Endothelial cell of umbilical vein (primary cell): ENCODE measurements around the gene BABAM2. TPM values are rescaled to one million over a fixed set of nuclear protein-coding genes. Genes with fewer than 3 reads are reported as not detected.

Experiments
- BruUV-seq: library from RNA; stranded (reverse); fragments of 400-500 nt; replicated peaks from 2 replicates; lab custom pipeline; 2021; lab: Mats Ljungman, UMichigan
- CTCF ChIA-PET: fragments of 300-600, 350-600 bp; sonication (Branson Sonifier 250); formaldehyde crosslinking; loops from one replicate; lab custom pipeline; 2021; ENCODE audit warnings: antibody characterized with exemption, inconsistent platforms; lab: Charles Lee
- POLR2A ChIA-PET: fragments of 300-600, 350-600 bp; sonication (Branson Sonifier 250); formaldehyde crosslinking; loops from one replicate; lab custom pipeline; 2021; ENCODE audit warnings: antibody characterized with exemption, inconsistent platforms; lab: Charles Lee
- DNase-seq: peaks from one replicate; pipeline ENCODE4 v3.0.0-alpha.2; 2011; ENCODE audit warnings: low read depth, low spot score
- FAIRE-seq: peaks from 2 replicates; lab custom pipeline; 2011; peaks lifted over from hg19 to GRCh38; lab: Jason Lieb, UNC
- H2AFZ ChIP-seq: 2 replicates; pipeline ENCODE4 v1.6.0; 2012; ENCODE audit warnings: low read depth, low read length, control low read depth, inconsistent platforms
- H3K27ac ChIP-seq: 2 replicates; pipeline ENCODE4 v1.5.1; 2011; ENCODE audit warnings: low read depth, mild to moderate bottlenecking, control low read depth, low read length, moderate library complexity; ENCODE audit not compliant: insufficient read depth
- H3K27me3 ChIP-seq, 2 experiments: 2 replicates each; pipeline versions ENCODE4 v1.6.0 to v1.6.1; 2011; ENCODE audit warnings: low read length in 2 of 2, mixed read lengths in 1 of 2; ENCODE audit not compliant: control insufficient read depth in 2 of 2, insufficient read depth in 2 of 2
- H3K36me3 ChIP-seq, 2 experiments: 2 replicates in 1 of 2; 3 replicates in 1 of 2; pipeline ENCODE4 v1.5.1; 2011; ENCODE audit warnings: low read length in 2 of 2, mild to moderate bottlenecking in 1 of 2, moderate library complexity in 1 of 2; ENCODE audit not compliant: control insufficient read depth in 2 of 2, insufficient read depth in 2 of 2; ENCODE audit errors: extremely low read depth in 1 of 2
- H3K4me1 ChIP-seq: 3 replicates; pipeline ENCODE4 v1.5.1; 2011; ENCODE audit warnings: mild to moderate bottlenecking, low read length; ENCODE audit not compliant: control insufficient read depth, insufficient read depth; ENCODE audit errors: extremely low read depth
- H3K4me2 ChIP-seq: 2 replicates; pipeline ENCODE4 v1.6.1; 2011; ENCODE audit warnings: low read length, control low read depth, mixed read lengths; ENCODE audit not compliant: insufficient read depth
- H3K4me3 ChIP-seq, 3 experiments: fragments of 200-600 bp in 1 of 3; sonication (generic), shearing (Covaris generic) in 1 of 3; replicated peaks in 1 of 3; 2 replicates each; pipeline ENCODE4 v1.5.1; 2011 to 2016; ENCODE audit warnings: control low read depth in 3 of 3, low read length in 3 of 3, mild to moderate bottlenecking in 2 of 3, inconsistent platforms in 1 of 3, low read depth in 1 of 3, moderate library complexity in 1 of 3; ENCODE audit not compliant: insufficient read depth in 1 of 3
- H3K79me2 ChIP-seq: 2 replicates; pipeline ENCODE4 v1.6.0; 2012; ENCODE audit warnings: low read length, inconsistent platforms; ENCODE audit not compliant: control insufficient read depth, insufficient read depth
- H3K9ac ChIP-seq: replicated peaks from 2 replicates; pipeline ENCODE3; 2011; ENCODE audit warnings: low read length, control low read depth; ENCODE audit not compliant: insufficient read depth; ENCODE audit errors: extremely low read depth
- H3K9me1 ChIP-seq: replicated peaks from 3 replicates; pipeline ENCODE4 v1.6.0; 2011; ENCODE audit warnings: mild to moderate bottlenecking, low read length; ENCODE audit not compliant: control insufficient read depth, insufficient read depth; ENCODE audit errors: extremely low read depth
- H3K9me3 ChIP-seq: replicated peaks from 2 replicates; pipeline ENCODE4 v1.5.1; 2012; ENCODE audit warnings: low read length, inconsistent platforms; ENCODE audit not compliant: control insufficient read depth, insufficient read depth
- H4K20me1 ChIP-seq: replicated peaks from 2 replicates; pipeline ENCODE3; 2011; ENCODE audit warnings: mild to moderate bottlenecking, low read length; ENCODE audit not compliant: control insufficient read depth, insufficient read depth; ENCODE audit errors: extremely low read depth
- FOS ChIP-seq: IDR thresholded peaks from 2 replicates; pipeline ENCODE4 v1.6.1; 2011; ENCODE audit warnings: mild to moderate bottlenecking, low read length, moderate library complexity, borderline replicate concordance; ENCODE audit not compliant: insufficient read depth
- JUN ChIP-seq: IDR thresholded peaks from 2 replicates; pipeline ENCODE4 v1.6.1; 2011; ENCODE audit warnings: borderline replicate concordance, low read depth; ENCODE audit not compliant: insufficient read length, insufficient read depth
- MYC ChIP-seq: IDR thresholded peaks from one replicate; pipeline ENCODE4 v1.6.1; 2011; ENCODE audit warnings: mild to moderate bottlenecking, low read depth, low read length
- POLR2A ChIP-seq: IDR thresholded peaks from 2 replicates; pipeline ENCODE4 v1.6.1; 2012; ENCODE audit warnings: low read depth, mild to moderate bottlenecking, control low read depth, low read length
- POLR2AphosphoS5 ChIP-seq: IDR thresholded peaks from 2 replicates; pipeline ENCODE4 v1.6.1; 2012; ENCODE audit warnings: low read depth, mild to moderate bottlenecking, control low read depth, low read length, moderate library complexity; ENCODE audit not compliant: insufficient read depth
- dilution Hi-C: fragments of 300-500 bp; cut with MboI; formaldehyde crosslinking; loops from one replicate; pipeline ENCODE4 v1.15.0; 2019; ENCODE audit warnings: low sequenced_read_pairs; ENCODE audit not compliant: extremely low pct_ligation_motif_present
- intact Hi-C: fragments of 100-400 bp; cut with micrococcal nuclease; formaldehyde crosslinking; loops from one replicate; pipeline ENCODE4 v1.10.0; 2022
- polyA plus RNA-seq, 4 experiments: library from polyadenylated mRNA; depleted of rRNA in 3 of 4; stranded (reverse) in 3 of 4; unstranded in 1 of 4; fragments of >200 nt; gene quantifications; 2 replicates each; pipeline versions ENCODE4 v1.2.1 to v1.2.3, GENCODE V29; 2011 to 2012; ENCODE audit warnings: missing spikeins in 1 of 4
- total RNA-seq: library from RNA; stranded (reverse); gene quantifications from 2 replicates; pipeline ENCODE4 v1.2.3, GENCODE V29; 2021
- TF ChIP-seq, protein P1 (sequence below), 2 donors: IDR thresholded peaks; 1 replicate in 1 of 2; 2 replicates in 1 of 2; pipeline ENCODE4 v1.5.1; 2011; ENCODE audit warnings: low read length in 2 of 2, mild to moderate bottlenecking in 2 of 2, moderate library complexity in 2 of 2, control low read depth in 1 of 2, inconsistent platforms in 1 of 2, low read depth in 1 of 2; ENCODE audit not compliant: insufficient read depth in 1 of 2; ENCODE audit errors: extremely low read depth in 1 of 2
- TF ChIP-seq, protein P2 (sequence below): IDR thresholded peaks from 2 replicates; pipeline ENCODE4 v1.6.1; 2011; ENCODE audit not compliant: insufficient read depth, insufficient read length

BABAM2 gene
- total and polyA plus RNA-seq, 2 donors (not counting 3 experiments of a cell fraction or from before 2014, with no cell fraction given): 19.9 to 27.6 TPM

DNA sequence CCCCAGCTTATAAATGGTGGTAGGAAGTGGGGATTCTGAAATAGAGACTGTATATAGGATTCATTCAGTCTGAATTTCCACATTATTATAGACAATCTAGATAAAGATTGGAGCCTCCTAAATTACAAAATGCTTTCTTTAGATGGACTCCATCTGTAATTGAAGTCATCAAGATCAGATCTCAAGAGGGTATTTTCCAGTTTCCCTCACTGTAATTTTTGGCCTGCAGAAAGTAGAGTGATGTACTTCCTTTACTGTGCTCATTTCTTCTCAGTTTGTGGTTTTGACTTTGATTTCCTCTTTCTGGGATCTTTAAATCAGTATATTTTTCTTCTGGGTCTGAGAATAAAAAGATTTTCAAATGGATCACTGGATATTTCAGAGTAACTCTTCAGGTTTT is 7.2 kb downstream of the BABAM2 start:
- no peak overlapping the region for H3K27ac ChIP-seq
- no peaks in the 10 kb centered on the region for H3K4me1 ChIP-seq
- BruUV-seq: no TSS peak
- no peak overlapping the region for H2AFZ ChIP-seq
- dilution Hi-C loops: no loop called here
- no peaks in the 10 kb centered on the region for H3K79me2 ChIP-seq
- FAIRE-seq (no peak), DNase-seq (no peak)
- no peak overlapping the region for H3K4me3 ChIP-seq
- POLR2A ChIA-PET: no interaction called here
- intact Hi-C loops: loop anchor here (10.0 kb wide), 1 partner anchor 157 kb away; no protein-coding TSS in a partner anchor
- H4K20me1 ChIP-seq: no peaks in the 10 kb centered on the region
- H3K27me3 ChIP-seq: no peaks in the 10 kb centered on the region
- H3K36me3 ChIP-seq: peaks cover 0 to 6% of the 10 kb centered on the region in 2 experiments
- CTCF ChIA-PET: no interaction called here
- H3K4me2 ChIP-seq: no peak overlapping the region
- no peaks in the 10 kb centered on the region for H3K9me1 ChIP-seq
- no peak for TF ChIP-seq POLR2A
- H3K9ac ChIP-seq: no peak overlapping the region
- no peaks in the 10 kb centered on the region for H3K9me3 ChIP-seq

DNA sequence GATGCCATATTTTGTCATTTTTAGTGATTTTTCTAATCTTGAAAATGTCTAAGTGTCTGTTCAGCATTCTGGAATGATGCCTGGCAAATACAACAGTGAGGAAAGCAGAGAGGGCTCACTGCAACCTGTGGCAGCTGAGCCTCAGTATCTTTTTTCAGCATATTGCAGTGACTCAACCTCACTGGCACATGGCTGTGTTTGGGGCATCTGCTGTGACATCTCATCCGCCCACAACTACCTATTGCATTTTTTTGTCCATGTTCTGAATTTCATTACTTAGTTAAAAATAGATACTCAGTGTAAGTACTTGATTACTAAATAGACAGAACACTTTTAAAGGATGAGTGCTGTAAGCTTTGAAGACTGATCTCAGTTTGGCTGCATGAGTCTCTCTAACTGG is 10.7 kb downstream of the BABAM2 start:
- no peak overlapping the region for H3K4me3 ChIP-seq
- H3K9me3 ChIP-seq: no peaks in the 10 kb centered on the region
- TF ChIP-seq MYC: no peak
- TF ChIP-seq, protein P1, sequence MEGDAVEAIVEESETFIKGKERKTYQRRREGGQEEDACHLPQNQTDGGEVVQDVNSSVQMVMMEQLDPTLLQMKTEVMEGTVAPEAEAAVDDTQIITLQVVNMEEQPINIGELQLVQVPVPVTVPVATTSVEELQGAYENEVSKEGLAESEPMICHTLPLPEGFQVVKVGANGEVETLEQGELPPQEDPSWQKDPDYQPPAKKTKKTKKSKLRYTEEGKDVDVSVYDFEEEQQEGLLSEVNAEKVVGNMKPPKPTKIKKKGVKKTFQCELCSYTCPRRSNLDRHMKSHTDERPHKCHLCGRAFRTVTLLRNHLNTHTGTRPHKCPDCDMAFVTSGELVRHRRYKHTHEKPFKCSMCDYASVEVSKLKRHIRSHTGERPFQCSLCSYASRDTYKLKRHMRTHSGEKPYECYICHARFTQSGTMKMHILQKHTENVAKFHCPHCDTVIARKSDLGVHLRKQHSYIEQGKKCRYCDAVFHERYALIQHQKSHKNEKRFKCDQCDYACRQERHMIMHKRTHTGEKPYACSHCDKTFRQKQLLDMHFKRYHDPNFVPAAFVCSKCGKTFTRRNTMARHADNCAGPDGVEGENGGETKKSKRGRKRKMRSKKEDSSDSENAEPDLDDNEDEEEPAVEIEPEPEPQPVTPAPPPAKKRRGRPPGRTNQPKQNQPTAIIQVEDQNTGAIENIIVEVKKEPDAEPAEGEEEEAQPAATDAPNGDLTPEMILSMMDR (IDR thresholded peaks at IDR 0.05; ENCODE audit: extremely low read depth in 1 of 2, insufficient read depth in 1 of 2, low read depth in 1 of 2, low read length in 2 of 2): no peak
- TF ChIP-seq JUN: no peak
- TF ChIP-seq, protein P2, sequence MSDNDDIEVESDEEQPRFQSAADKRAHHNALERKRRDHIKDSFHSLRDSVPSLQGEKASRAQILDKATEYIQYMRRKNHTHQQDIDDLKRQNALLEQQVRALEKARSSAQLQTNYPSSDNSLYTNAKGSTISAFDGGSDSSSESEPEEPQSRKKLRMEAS: no peak
- no peak for TF ChIP-seq FOS
- no peak for TF ChIP-seq POLR2AphosphoS5
- intact Hi-C loops: no loop called here
- no peak overlapping the region for H3K9ac ChIP-seq
- no peak overlapping the region for H3K4me2 ChIP-seq
- H2AFZ ChIP-seq: no peak overlapping the region
- H4K20me1 ChIP-seq: no peaks in the 10 kb centered on the region
- FAIRE-seq (no peak), DNase-seq (no peak)
- CTCF ChIA-PET: interaction anchor here (1.0 kb wide), 2 partner anchors 15 to 16 kb away, joined by 3 read pairs; no protein-coding TSS in a partner anchor
- H3K4me1 ChIP-seq: peaks cover 4% of the 10 kb centered on the region
- dilution Hi-C loops: no loop called here
- no peaks in the 10 kb centered on the region for H3K79me2 ChIP-seq
- no peaks in the 10 kb centered on the region for H3K27me3 ChIP-seq
- no TSS peak for BruUV-seq
- POLR2A ChIA-PET: no interaction called here
- no peak overlapping the region for H3K27ac ChIP-seq
- peaks cover 0 to 4% of the 10 kb centered on the region in 2 experiments for H3K36me3 ChIP-seq
- no peaks in the 10 kb centered on the region for H3K9me1 ChIP-seq
